HG02885 (cell line): ENCODE results near the gene MT1F.
"Not testable (repeated sequence)": the region's sequence is repeated elsewhere in the genome, so short reads cannot be mapped to it uniquely, and the experiment has no call there.

Source experiments
- ATAC-seq: cut with Tn5 transposase; IDR thresholded peaks from one replicate; pipeline ENCODE4 v1.9.1; 2021; ENCODE audit warnings: mild to moderate bottlenecking; ENCODE audit not compliant: unreplicated experiment, poor library complexity

The MT1F gene

DNA sequence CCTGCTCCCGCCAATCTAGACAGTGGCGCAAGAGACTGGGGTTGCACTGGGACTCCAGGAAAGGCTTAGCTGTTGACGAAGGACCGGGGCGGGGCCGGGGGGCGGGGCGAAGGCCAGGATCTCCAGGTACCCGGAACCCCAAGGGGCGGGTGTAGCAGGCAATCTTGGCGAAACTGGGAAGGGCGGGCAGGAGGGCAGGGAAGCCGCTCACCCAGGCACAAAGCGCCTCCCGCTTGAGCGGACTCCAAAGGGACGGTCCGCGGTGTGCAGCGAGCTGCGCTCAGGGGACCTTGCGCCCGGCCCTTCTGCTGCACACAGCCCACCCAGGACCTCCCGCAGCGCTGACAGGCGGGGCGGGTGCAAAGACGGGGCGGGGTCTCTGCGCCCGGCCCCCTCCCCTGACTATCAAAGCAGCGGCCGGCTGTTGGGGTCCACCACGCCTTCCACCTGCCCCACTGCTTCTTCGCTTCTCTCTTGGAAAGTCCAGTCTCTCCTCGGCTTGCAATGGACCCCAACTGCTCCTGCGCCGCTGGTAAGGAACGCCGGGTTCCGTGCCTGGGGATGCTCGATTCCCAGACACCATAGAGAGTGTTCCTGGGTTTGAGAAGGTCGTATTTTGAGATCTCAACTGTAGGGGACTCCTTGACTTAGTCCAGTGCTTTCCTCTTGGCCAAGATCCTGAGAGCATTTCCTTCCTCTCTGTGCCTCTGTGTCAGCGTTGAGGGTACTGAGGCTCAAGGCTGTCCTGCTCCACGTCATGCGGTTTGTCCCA lies at the start of gene MT1F:
TSS of gene MT1F (plus strand) at position 405 of the 772 bp plus-strand sequence. CDS start at position 505, 100 bp downstream.
- ATAC-seq, result no peak

GRCh38 chr16:56608043-56608875 lies 49.5 kb upstream of the MT1F start, which contains the start of gene MT2A:
Gene MT2A (plus strand): TSS chr16:56608584. CDS start chr16:56608656, 72 bp downstream.
- ATAC-seq, result peak; percentile 92

GRCh38 chr16:56608876-56609462 lies 48.8 kb upstream of the MT1F start:
- ATAC-seq, result no peak

DNA sequence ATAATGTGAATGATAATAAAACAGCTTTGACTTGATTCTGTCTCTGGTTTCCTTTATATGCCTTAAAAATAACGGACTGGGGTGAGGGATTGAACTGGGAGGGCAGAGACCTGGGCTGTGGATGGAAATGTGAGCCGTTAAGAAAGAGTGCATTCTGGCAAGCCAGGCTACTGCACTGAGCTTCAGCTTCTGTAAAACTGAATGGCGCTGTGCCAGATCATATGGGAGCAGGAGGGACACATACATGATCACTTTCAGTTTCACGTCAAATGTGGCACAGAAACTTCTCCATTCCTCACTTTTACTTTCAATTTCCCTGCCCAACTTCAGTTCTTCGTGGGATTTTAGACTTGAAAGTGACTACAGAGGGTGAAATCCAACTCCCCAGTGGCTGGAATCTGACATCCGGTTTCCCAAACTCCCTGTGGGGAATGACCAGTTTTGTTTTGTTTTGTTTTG lies 48.3 kb upstream of the MT1F start:
- peak; percentile 55 for ATAC-seq

DNA sequence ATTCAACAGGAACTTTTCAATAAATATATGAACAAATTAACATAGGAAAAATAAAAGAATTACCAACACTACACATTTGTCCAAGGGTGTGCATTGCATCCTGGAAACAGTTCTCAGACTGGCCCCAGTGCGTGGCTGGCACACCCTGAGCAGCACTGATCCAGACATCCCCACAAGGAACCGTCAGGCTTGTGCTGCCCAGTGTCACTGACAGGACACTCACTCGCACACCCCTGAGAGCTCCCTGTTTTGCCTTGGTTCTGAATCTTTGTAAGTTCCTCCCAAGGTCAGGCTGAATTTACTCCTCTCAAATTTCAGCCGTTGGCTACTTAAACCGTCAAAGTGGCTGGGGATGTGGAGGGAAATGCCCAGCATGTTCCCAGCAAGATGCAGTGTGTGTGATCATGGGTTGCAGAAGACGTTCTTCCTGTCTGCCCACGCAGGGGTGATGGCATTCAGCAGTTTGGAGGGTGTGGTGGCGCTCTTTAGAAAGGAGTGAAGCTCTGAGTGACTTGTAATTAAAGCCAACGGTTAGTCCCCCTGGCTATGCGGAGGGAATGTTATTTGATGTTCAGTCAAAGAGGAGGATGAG lies 47.6 kb upstream of the MT1F start:
- no peak for ATAC-seq

GRCh38 chr16:56610609-56611111 lies 47.1 kb upstream of the MT1F start:
- ATAC-seq, result no peak

GRCh38 chr16:56611281-56611833 lies 46.4 kb upstream of the MT1F start:
- no peak for ATAC-seq

- ATAC-seq, result no peak
These were observed 44.1 kb upstream of the MT1F start for GRCh38 chr16:56613706-56614105.

DNA sequence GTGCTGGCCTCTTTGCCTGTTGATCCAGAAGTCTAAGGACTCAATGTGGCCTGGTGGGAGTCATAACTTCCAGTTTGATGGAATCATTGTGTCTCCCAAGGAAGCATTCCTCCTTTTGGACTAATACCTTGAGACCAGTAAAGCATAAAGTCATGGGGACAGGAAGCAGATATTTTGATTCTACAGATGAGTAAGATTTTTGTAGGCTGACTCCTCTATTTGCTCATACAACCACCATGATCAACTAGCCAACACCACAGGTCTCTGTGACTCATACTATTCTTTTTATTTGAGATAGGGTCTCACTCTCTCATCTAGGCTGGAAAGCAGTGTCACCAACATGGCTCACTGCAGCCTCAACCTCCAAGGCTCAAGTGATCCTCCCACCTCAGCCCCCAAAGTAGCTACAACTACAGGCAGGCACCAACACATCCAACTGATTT lies 43.2 kb upstream of the MT1F start:
- ATAC-seq, result no peak

DNA sequence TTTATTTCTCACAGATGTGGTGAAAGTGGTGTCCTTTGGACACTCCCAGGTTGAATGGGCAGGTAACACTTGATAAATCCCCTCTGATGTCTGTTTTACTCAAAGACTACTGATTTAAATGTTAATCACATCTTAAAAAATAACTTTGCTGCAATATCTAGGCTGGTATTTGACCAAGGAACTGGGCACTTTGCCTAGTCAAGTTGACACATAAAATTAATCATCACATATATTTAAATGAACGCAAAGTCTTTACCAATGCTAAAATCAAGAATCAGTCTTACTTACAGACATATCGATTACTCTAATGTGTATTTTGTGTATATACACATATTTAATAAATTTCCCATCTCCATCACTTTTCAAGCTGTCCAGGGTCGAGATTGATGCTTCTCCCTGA lies 42.4 kb upstream of the MT1F start:
- ATAC-seq, result no peak

DNA sequence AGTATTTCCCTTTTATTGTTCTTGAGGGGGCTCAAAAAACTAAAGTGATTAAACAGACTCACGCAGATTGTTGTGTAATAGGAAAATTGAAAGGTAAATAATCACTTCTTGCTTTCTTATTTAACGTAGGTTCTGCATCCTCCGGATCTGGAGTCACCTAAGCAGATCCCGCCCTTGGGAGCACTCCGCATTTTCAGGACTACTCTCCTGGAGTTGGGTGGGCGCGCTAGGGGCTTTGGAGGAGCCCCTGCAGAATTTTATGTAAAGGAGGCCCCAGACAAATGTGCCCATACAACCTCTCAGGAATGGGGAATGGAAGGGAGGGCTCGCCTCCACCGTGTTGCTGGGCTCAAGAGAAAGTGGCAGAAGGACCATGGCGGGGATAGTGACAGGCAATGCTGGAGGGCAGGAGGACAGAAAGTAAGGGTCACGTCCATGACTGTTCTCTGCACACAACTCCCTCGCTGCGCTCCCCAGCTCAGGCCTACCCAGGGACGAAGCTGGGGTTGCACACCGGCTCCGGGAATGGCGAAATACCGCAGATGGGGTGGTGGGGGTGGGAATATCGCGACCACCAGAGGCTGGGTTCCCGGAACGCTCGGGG lies 41.0 kb upstream of the MT1F start:
- ATAC-seq, result no peak

GRCh38 chr16:56617212-56618085 lies 40.3 kb upstream of the MT1F start:
- no peak for ATAC-seq

- ATAC-seq, result no peak
These were observed 39.6 kb upstream of the MT1F start for GRCh38 chr16:56618138-56618537.

DNA sequence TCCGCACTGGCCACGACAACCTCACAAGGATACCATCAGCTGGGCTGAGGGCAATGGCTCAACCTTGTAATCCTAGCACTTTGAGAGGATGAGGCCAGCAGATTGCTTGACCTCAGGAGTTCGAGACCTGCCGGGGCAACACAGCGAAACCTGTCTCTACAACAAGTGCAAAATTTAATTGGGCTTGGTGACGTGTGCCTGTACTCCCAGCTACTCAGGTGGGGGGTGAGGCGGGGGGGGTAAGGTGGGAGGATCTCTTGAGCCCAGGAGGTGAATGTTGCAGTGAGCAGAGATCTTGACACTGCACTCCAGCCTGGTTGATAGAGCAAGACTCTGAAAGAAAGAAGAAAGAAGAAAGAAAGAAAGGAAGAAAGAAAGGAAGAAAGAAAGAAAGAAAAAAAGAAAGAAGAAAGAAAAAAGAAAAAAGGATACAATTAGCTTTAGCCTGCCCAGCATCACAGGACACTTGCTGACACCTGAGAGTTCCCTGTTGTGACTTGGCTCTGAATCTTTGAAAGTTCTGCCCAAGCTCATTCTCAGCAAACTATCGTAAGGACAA lies 37.3 kb upstream of the MT1F start:
- no peak for ATAC-seq

GRCh38 chr16:56621665-56622445 lies 35.9 kb upstream of the MT1F start:
- not testable (repeated sequence) for ATAC-seq

DNA sequence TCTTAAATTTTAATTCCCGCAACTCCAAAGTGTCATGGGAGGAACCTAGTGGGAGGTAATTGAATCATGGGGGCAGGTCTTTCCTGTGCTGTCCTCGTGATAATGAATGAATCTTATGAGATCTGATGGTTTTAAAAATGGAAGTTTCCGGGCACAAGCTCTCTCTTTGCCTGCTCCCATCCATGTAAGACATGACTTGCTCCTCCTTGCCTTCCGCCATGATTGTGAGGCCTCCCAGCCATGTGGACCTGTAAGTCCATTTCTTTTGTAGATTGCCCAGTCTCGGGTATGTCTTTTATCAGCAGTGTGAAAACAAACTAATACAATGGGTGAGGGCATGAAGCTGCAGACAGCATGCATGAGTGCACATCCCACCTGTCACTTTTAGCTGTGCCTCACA lies 34.6 kb upstream of the MT1F start:
- not testable (repeated sequence) for ATAC-seq

DNA sequence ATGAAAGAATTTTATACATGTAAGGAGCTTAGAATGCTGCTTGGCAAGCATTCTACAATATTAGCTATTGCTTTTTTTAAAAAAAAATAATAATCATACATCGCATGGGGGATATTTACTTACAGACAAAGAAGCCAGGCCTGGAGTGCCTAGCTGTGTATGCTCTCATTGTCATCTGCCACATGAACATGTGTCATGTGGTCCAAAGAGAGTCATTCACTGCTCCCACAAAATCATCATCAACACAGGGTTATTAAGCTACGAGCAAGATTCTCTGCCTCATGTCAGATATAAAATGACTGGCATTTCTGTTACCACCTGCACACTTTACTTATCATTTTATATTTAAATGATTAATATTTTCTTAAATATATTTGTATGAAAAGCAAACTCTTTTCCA lies 34.1 kb upstream of the MT1F start:
- ATAC-seq, result no peak
